ENCODE data around the gene THAP3. TPM values are rescaled to one million over a fixed set of nuclear protein-coding genes. Genes with fewer than 3 reads are reported as not detected.

THAP3 gene, protein sequence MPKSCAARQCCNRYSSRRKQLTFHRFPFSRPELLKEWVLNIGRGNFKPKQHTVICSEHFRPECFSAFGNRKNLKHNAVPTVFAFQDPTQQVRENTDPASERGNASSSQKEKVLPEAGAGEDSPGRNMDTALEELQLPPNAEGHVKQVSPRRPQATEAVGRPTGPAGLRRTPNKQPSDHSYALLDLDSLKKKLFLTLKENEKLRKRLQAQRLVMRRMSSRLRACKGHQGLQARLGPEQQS
- total RNA-seq (2021; fragmentation: NEBNext Ultra II Directional; extraction: Animal tissue kit (Norgen Biotek cat#: 25700)) (12.4 and 15.3 TPM in 2 replicates), polyA plus RNA-seq (2011; rRNA removed) (8.2 and 12.9 TPM in 2 replicates), polyA minus RNA-seq (2011; rRNA and poly(A)+ RNA removed) (7.0 and 8.4 TPM in 2 replicates)
- 12.1 TPM for polyA plus RNA-seq (2011; cell fraction: cytosol; rRNA removed)
- 21.3 TPM for polyA plus RNA-seq (2011; cell fraction: nucleus; rRNA removed)
- polyA plus RNA-seq (2012, experiment 1 of 2) = 13.2 to 16.9 TPM (median 14.4 TPM) in 4 replicates
- 15.7 TPM for polyA plus RNA-seq (2012, experiment 2 of 2)
- 10.7 TPM for polyA plus RNA-seq (2013, experiment 1 of 2)
- 7.9 TPM for polyA plus RNA-seq (2013, experiment 2 of 2)
- polyA minus RNA-seq (2011; cell fraction: cytosol; rRNA and poly(A)+ RNA removed) = 9.2 TPM
- 13.6 TPM for polyA minus RNA-seq (2011; cell fraction: nucleus; rRNA and poly(A)+ RNA removed)
- long read RNA-seq, experiment 1, partial matches to known transcripts = 4 of 4 reads
- long read RNA-seq, experiment 1, other reads (novel, unspliced or antisense) = 0 of 4 reads
- long read RNA-seq, experiment 2, partial matches to known transcripts = 12 of 17 reads
- long read RNA-seq, experiment 2, other reads (novel, unspliced or antisense) = 4 of 17 reads

DNA sequence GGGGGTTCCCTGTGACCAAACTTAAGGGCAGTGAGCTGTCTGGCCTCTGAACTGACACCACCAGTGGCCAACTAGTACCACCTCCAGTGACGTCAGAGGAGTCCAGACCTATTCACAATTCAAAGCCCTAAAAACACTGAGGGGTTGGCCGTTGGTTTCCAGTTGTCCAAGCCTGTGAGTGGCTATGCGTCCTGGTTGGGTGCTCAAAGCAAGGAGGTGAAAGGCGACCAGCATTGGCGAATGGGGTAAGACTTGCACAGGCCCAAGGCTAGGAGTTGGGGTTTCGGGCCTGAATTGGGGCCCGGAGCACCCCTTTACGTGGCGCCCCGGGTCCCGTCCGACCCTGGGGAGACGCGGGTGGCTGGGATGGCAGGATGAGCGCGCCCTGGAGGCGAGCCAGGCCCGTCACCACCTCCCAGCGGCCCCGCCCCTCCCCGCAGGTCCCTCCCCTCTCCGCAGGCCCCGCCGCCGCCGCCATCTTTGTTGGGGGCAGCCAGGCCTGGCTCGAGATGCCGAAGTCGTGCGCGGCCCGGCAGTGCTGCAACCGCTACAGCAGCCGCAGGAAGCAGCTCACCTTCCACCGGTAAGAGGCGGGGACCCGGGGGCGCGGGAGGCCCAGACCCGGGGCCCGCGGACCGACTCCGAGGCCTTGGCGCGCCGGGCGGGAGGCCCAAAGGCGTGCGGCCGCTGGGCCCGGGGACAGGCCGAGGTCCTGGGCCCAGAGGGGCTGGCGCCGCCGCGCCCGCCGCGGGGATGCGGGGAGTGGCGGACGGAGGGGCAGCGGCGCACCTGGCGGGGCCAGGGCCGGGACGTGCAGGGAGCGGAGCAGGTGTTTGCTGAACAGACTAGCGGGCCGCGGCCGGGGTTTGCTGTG is at the start of gene THAP3:
Gene THAP3 (plus strand): TSS at position 159 of the 874 bp plus-strand sequence. CDS start 351 bp downstream, at position 510.
- 4% methylated on average over 58 of the region's 73 CpGs; no CpG with 5 or more reads in 1 of the 2 experiments for WGBS, 2 experiments (ENCODE audit: extremely low coverage in 1 of 2, insufficient coverage in 1 of 2, insufficient read length in 1 of 2, insufficient replicate concordance in 2 of 2, low coverage in 1 of 2, low lambda C conversion rate in 2 of 2, missing lambda C conversion rate in 1 of 2)
- Histone ChIP-seq H2AFZ (ENCODE audit: low read length) (peak within 1 kb of the TSS; percentile 75; the same call in 1 of the 2 replicates), H4K5ac (ENCODE audit: insufficient read length, low read depth, low read length) (no peak within 1 kb of the TSS), H3K79me2 (ENCODE audit: control insufficient read depth in 1 of 2, insufficient read depth in 2 of 2, low read length in 2 of 2) (peaks cover 0 to 35% of the 10 kb centered on the region in 2 experiments; a peak in 3 of 4 replicates), H3K79me1 (ENCODE audit: low read depth, low read length) (peaks cover 4% of the 10 kb centered on the region; the same call in 1 of the 2 replicates), H3K4me3 (ENCODE audit: extremely low read depth in 1 of 4, insufficient read depth in 2 of 4, low read depth in 3 of 4, low read length in 4 of 4) (peak within 1 kb of the TSS; percentile 74 to 83 (median 76)), H3K9me3 (ENCODE audit: insufficient read depth in 2 of 2, low read depth in 1 of 2, low read length in 1 of 2) (no peaks in the 10 kb centered on the region), H3K27me3 (replicated peaks in 1 of 4; ENCODE audit: control insufficient read depth in 3 of 4, extremely low read depth in 1 of 4, insufficient read depth in 3 of 4, low read length in 3 of 4) (no peaks in the 10 kb centered on the region), H3K4ac (replicated peaks; ENCODE audit: insufficient read length, low read depth, low read length) (no peak within 1 kb of the TSS), H3K4me1 (replicated peaks in 1 of 4; ENCODE audit: control insufficient read depth in 3 of 4, insufficient read depth in 4 of 4, low read length in 3 of 4) (0 out of 7 replicates have a peak, but pooled peaks cover 0 to 2% (median 0%) of the 10 kb centered on the region in 4 experiments), H2BK15ac (ENCODE audit: low read length) (0 out of 2 replicates have a peak within 1 kb of the TSS, but pooled peaks have one; percentile 46), H2BK120ac (replicated peaks; ENCODE audit: low read depth, low read length) (no peak within 1 kb of the TSS), H4K20me1 (replicated peaks in 1 of 2; ENCODE audit: control insufficient read depth in 1 of 2, insufficient read depth in 2 of 2, low read length in 2 of 2) (peaks cover 10 to 18% of the 10 kb centered on the region in 2 experiments), H3K18ac (ENCODE audit: extremely low read depth, low read length) (no peak within 1 kb of the TSS), H3K27ac (ENCODE audit: low read depth, low read length) (peak within 1 kb of the TSS; percentile 75), H4K8ac (ENCODE audit: extremely low read depth, insufficient read depth, low read length) (peak within 1 kb of the TSS; percentile 93), H3K36me3 (ENCODE audit: control insufficient read depth in 2 of 4, insufficient read depth in 4 of 4, low read length in 3 of 4) (peaks cover 9 to 47% (median 28%) of the 10 kb centered on the region in 4 experiments), H3K4me2 (ENCODE audit: insufficient read depth in 1 of 2, low read depth in 2 of 2, low read length in 2 of 2) (peak within 1 kb of the TSS; percentile 64 to 98), H3K23ac (ENCODE audit: insufficient read length) (no peak within 1 kb of the TSS), H2BK5ac (ENCODE audit: low read depth, low read length) (no peak within 1 kb of the TSS), H2BK20ac (ENCODE audit: low read length) (no peak within 1 kb of the TSS), H3K56ac (replicated peaks; ENCODE audit: insufficient read length, low read depth, low read length) (peak within 1 kb of the TSS; percentile 37), H3K9ac (replicated peaks in 1 of 4; ENCODE audit: extremely low read depth in 1 of 4, low read depth in 3 of 4, low read length in 3 of 4) (peak within 1 kb of the TSS; percentile 13 to 70 (median 54)), H2AK5ac (ENCODE audit: low read depth, low read length) (no peak within 1 kb of the TSS), H4K91ac (replicated peaks; ENCODE audit: insufficient read length, low read length) (no peak within 1 kb of the TSS), H3K14ac (ENCODE audit: insufficient read length) (no peak within 1 kb of the TSS), H2BK12ac (ENCODE audit: low read depth, low read length) (no peak within 1 kb of the TSS), H3K23me2 (ENCODE audit: low read depth, low read length) (no peaks in the 10 kb centered on the region; the same call in 1 of the 2 replicates)
- POLR2A ChIA-PET (ENCODE audit: partially characterized antibody) = interaction anchor here (1.0 to 14.3 kb wide), 8 partner anchors 9 to 40 kb away, joined by 3 to 175 read pairs (median 7); partner anchors contain the start of genes KLHL21 and PHF13
- CTCF ChIA-PET (ENCODE audit: partially characterized antibody) = interaction anchor here (0.7 to 4.7 kb wide), 11 partner anchors 7 to 253 kb away, joined by 3 to 21 read pairs (median 4); no protein-coding TSS in a partner anchor
- DNase-seq (ENCODE audit: low read depth in 1 of 2, low spot score in 2 of 2) (peak in 1 of 2 experiments; percentile 93), FAIRE-seq (peak; percentile 50)
- TF ChIP-seq YY1 (IDR thresholded peaks at IDR 0.05; ENCODE audit: low read depth, low read length) (peak; percentile 98), TBP (IDR thresholded peaks at IDR 0.05; ENCODE audit: low read depth, low read length) (peak; percentile 34; the same call in 1 of the 2 replicates), RBBP5 (IDR thresholded peaks at IDR 0.05; ENCODE audit: borderline replicate concordance, low read depth, low read length) (peak; percentile 61; the same call in 1 of the 2 replicates), NANOG (IDR thresholded peaks at IDR 0.05; ENCODE audit: insufficient read depth, low read depth, low read length, poor library complexity, severe bottlenecking) (peak; percentile 34), MAFK (IDR thresholded peaks at IDR 0.05; ENCODE audit: low read depth, low read length) (no peak), SP4 (IDR thresholded peaks at IDR 0.05; ENCODE audit: low read length) (no peak), RFX5 (IDR thresholded peaks at IDR 0.05; ENCODE audit: borderline replicate concordance, low read depth, low read length) (no peak)

All from H1 (cell line).